Left colon (tissue), 2 donors: Measurements from ENCODE around the gene DDB1. TPM values are rescaled to one million over a fixed set of nuclear protein-coding genes. Genes with fewer than 3 reads are reported as not detected.
A peak's percentile ranks its signal among the peaks of the same experiment; 100 is the strongest.

Experiments
- ATAC-seq: fragments of 200-7000 bp; cut with Tn5 transposase; one replicate; pipeline ENCODE4 v1.9.1; 2020; ENCODE audit warnings: mild to moderate bottlenecking, moderate library complexity
- DNase-seq, 2 donors: peaks; one replicate each; pipeline ENCODE4 v3.0.0-alpha.2; 2020
- intact Hi-C, 2 donors: fragments of 100-400 bp; cut with DNase I in 1 of 2; cut with micrococcal nuclease in 1 of 2; formaldehyde crosslinking; loops; one replicate each; pipeline versions ENCODE4 v1.11.2 to v1.14.0; 2022; cut with DNase I, micrococcal nuclease
- total RNA-seq, 2 donors: library from RNA; stranded (reverse); fragmentation: NEBNext Ultra II Directional; extraction: Animal tissue kit (Norgen Biotek cat#: 25700); gene quantifications; one replicate each; pipeline ENCODE4 v1.2.1, GENCODE V29; 2021
- donor health status: DM: no; HTN: no; CAD: no.
- donor health status: DM: yes; HTN: yes; CAD: no.

DDB1 gene
- total RNA-seq, 2 donors from 2014 or later = 138 to 149 TPM

- DNase-seq (no peak), ATAC-seq (no peak)
- intact Hi-C loops = no loop called here
Measured at GRCh38 chr11:61358566-61358965, 25.7 kb upstream of the DDB1 start.

GRCh38 chr11:61357894-61358239, 25.0 kb upstream of the DDB1 start:
- ATAC-seq = no peak
- DNase-seq = no peak
- intact Hi-C loops = no loop called here

- ATAC-seq (no peak), DNase-seq (no peak)
- intact Hi-C loops = no loop called here
Measured at GRCh38 chr11:61357233-61357893, 24.5 kb upstream of the DDB1 start.

GRCh38 chr11:61356706-61357105, 23.8 kb upstream of the DDB1 start:
- ATAC-seq (no peak), DNase-seq (no peak)
- intact Hi-C loops = no loop called here

GRCh38 chr11:61354208-61354607, 21.3 kb upstream of the DDB1 start:
- DNase-seq (no peak), ATAC-seq (peak; percentile 31)
- intact Hi-C loops = no loop called here

- DNase-seq (peak; percentile 64 to 74), ATAC-seq (peak; percentile 93)
- intact Hi-C loops = no loop called here
Measured at GRCh38 chr11:61353131-61354067, 20.5 kb upstream of the DDB1 start.

GRCh38 chr11:61352038-61352437, 19.1 kb upstream of the DDB1 start:
- ATAC-seq (no peak), DNase-seq (no peak)
- intact Hi-C loops = no loop called here

GRCh38 chr11:61350803-61351202, 17.9 kb upstream of the DDB1 start:
- intact Hi-C loops = no loop called here
- no peak for ATAC-seq
- no peak for DNase-seq

GRCh38 chr11:61350336-61350735, 17.4 kb upstream of the DDB1 start:
- ATAC-seq (no peak), DNase-seq (no peak)
- intact Hi-C loops = no loop called here

GRCh38 chr11:61349916-61350315, 17.0 kb upstream of the DDB1 start:
- no peak for DNase-seq
- no peak for ATAC-seq
- intact Hi-C loops = no loop called here

- ATAC-seq = no peak
Measured at GRCh38 chr11:61349189-61349751, 16.4 kb upstream of the DDB1 start.

GRCh38 chr11:61347916-61348461, 15.1 kb upstream of the DDB1 start:
- DNase-seq (no peak), ATAC-seq (no peak)
- intact Hi-C loops = no loop called here

More at GRCh38 chr11:61349189-61349751, 16.4 kb upstream of the DDB1 start:
- intact Hi-C loops = no loop called here
- DNase-seq = no peak

- ATAC-seq (peak; percentile 74), DNase-seq (peak in 1 of 2 donors; percentile 43)
- intact Hi-C loops = no loop called here
Measured at GRCh38 chr11:61345954-61346843, 13.3 kb upstream of the DDB1 start.

GRCh38 chr11:61345170-61345610, 12.3 kb upstream of the DDB1 start:
- no peak for DNase-seq
- no peak for ATAC-seq
- intact Hi-C loops = no loop called here

GRCh38 chr11:61343792-61344745, 11.2 kb upstream of the DDB1 start:
- ATAC-seq = no peak
- no peak for DNase-seq
- intact Hi-C loops = no loop called here

- no peak for DNase-seq
- ATAC-seq = no peak
- intact Hi-C loops = no loop called here
Measured at GRCh38 chr11:61342207-61342803, 9.4 kb upstream of the DDB1 start.

- no peak for DNase-seq
- no peak for ATAC-seq
- intact Hi-C loops = no loop called here
Measured at GRCh38 chr11:61341706-61342105, 8.8 kb upstream of the DDB1 start.
